Fibroblast of lung (primary cell): ENCODE data around the gene SAMD13. TPM values are rescaled to one million over a fixed set of nuclear protein-coding genes. Genes with fewer than 3 reads are reported as not detected.

ENCODE experiments used
- DNase-seq, 2 donors: peaks; one replicate each; pipeline versions ENCODE4 v3.0.0 to v3.0.0-alpha.2; 2010; ENCODE audit warnings: low read depth in 2 of 2
- H2AFZ ChIP-seq: 2 replicates; pipeline ENCODE4 v1.5.1; 2012; ENCODE audit warnings: low read length, control low read depth, inconsistent platforms
- H3K27ac ChIP-seq: 2 replicates; pipeline ENCODE4 v1.5.1; 2011; ENCODE audit warnings: low read length, control low read depth; ENCODE audit not compliant: insufficient read depth
- H3K27me3 ChIP-seq: 2 replicates; pipeline ENCODE4 v1.5.1; 2011; ENCODE audit warnings: mild to moderate bottlenecking, low read length; ENCODE audit not compliant: control insufficient read depth, insufficient read depth
- H3K36me3 ChIP-seq: 2 replicates; pipeline ENCODE4 v1.5.1; 2011; ENCODE audit warnings: low read length; ENCODE audit not compliant: control insufficient read depth, insufficient read depth
- H3K4me1 ChIP-seq: 2 replicates; pipeline ENCODE4 v1.5.1; 2011; ENCODE audit warnings: low read length; ENCODE audit not compliant: control insufficient read depth, insufficient read depth; ENCODE audit errors: extremely low read depth
- H3K4me2 ChIP-seq: 2 replicates; pipeline ENCODE4 v1.5.1; 2011; ENCODE audit warnings: low read length, control low read depth; ENCODE audit not compliant: insufficient read depth; ENCODE audit errors: extremely low read depth
- H3K4me3 ChIP-seq, 4 experiments: fragments of 200-600 bp in 1 of 4; sonication (generic) in 1 of 4; replicated peaks in 1 of 4; 2 replicates each; pipeline ENCODE4 v1.5.1; 2011 to 2016; ENCODE audit warnings: low read length in 4 of 4, low read depth in 3 of 4, mild to moderate bottlenecking in 3 of 4, control low read depth in 2 of 4, inconsistent platforms in 1 of 4, mixed read lengths in 1 of 4; ENCODE audit not compliant: insufficient read depth in 1 of 4; ENCODE audit errors: control extremely low read depth in 1 of 4
- H3K79me2 ChIP-seq: 2 replicates; pipeline ENCODE4 v1.5.1; 2012; ENCODE audit warnings: mild to moderate bottlenecking, low read length, inconsistent platforms; ENCODE audit not compliant: control insufficient read depth, insufficient read depth
- H3K9ac ChIP-seq: 2 replicates; pipeline ENCODE4 v1.5.1; 2011; ENCODE audit warnings: mild to moderate bottlenecking, low read length, control low read depth; ENCODE audit not compliant: insufficient read depth
- H3K9me3 ChIP-seq: 2 replicates; pipeline ENCODE4 v1.5.1; 2012; ENCODE audit warnings: low read depth, low read length; ENCODE audit not compliant: control insufficient read depth, insufficient read depth
- H4K20me1 ChIP-seq: 2 replicates; pipeline ENCODE4 v1.5.1; 2011; ENCODE audit warnings: low read length; ENCODE audit not compliant: control insufficient read depth, insufficient read depth; ENCODE audit errors: extremely low read depth
- CTCF ChIP-seq, 2 donors: IDR thresholded peaks in 1 of 2; conservative IDR thresholded peaks in 1 of 2; 1 replicate in 1 of 2; 2 replicates in 1 of 2; pipeline ENCODE4 v1.5.1; 2011 to 2012; ENCODE audit warnings: low read length in 2 of 2, control low read depth in 1 of 2, inconsistent platforms in 1 of 2, low read depth in 1 of 2, mild to moderate bottlenecking in 1 of 2
- EZH2 ChIP-seq: IDR thresholded peaks from 2 replicates; pipeline ENCODE4 v1.5.1; 2012; ENCODE audit warnings: low read length, control low read depth, mild to moderate bottlenecking; ENCODE audit errors: missing control alignments
- polyA plus RNA-seq, 2 donors: library from polyadenylated mRNA; depleted of rRNA in 1 of 2; stranded (reverse) in 1 of 2; unstranded in 1 of 2; fragments of >200 nt; gene quantifications; 2 replicates each; pipeline ENCODE4 v1.2.1, GENCODE V29; 2011 to 2012; ENCODE audit warnings: missing spikeins in 1 of 2
- total RNA-seq: library from RNA; depleted of rRNA; stranded (reverse); fragments of >200 nt; gene quantifications from 2 replicates; pipeline ENCODE4 v1.2.1, GENCODE V29; 2014

SAMD13 gene
- total and polyA plus RNA-seq, 2 donors (not counting 1 experiment from before 2014, with no cell fraction given) = 0.44 to 2.5 TPM

- TF ChIP-seq EZH2 (no peak), CTCF (conservative IDR thresholded peaks at IDR 0.05 in 1 of 2, IDR thresholded peaks at IDR 0.05 in 1 of 2; ENCODE audit: low read depth in 1 of 2, low read length in 2 of 2) (no peak)
- H3K27ac ChIP-seq = no peak overlapping the region
- DNase-seq = no peak
- H2AFZ ChIP-seq = no peak overlapping the region
- no peaks in the 10 kb centered on the region for H3K27me3 ChIP-seq
- H3K36me3 ChIP-seq = no peaks in the 10 kb centered on the region
- no peaks in the 10 kb centered on the region for H3K9me3 ChIP-seq
- no peak overlapping the region for H3K9ac ChIP-seq
- H3K79me2 ChIP-seq = no peaks in the 10 kb centered on the region
- no peak overlapping the region for H3K4me3 ChIP-seq
- no peak overlapping the region for H3K4me2 ChIP-seq
- H3K4me1 ChIP-seq = peaks cover 22% of the 10 kb centered on the region
- no peaks in the 10 kb centered on the region for H4K20me1 ChIP-seq
Measured at GRCh38 chr1:84368441-84368840, 66.9 kb downstream of the SAMD13 start.

GRCh38 chr1:84370266-84370665 lies 68.8 kb downstream of the SAMD13 start:
- H3K9ac ChIP-seq = no peak overlapping the region
- DNase-seq = no peak
- H4K20me1 ChIP-seq = no peaks in the 10 kb centered on the region
- H3K4me2 ChIP-seq = no peak overlapping the region
- no peak overlapping the region for H2AFZ ChIP-seq
- no peaks in the 10 kb centered on the region for H3K27me3 ChIP-seq
- no peaks in the 10 kb centered on the region for H3K79me2 ChIP-seq
- no peak overlapping the region for H3K27ac ChIP-seq
- H3K36me3 ChIP-seq = no peaks in the 10 kb centered on the region
- TF ChIP-seq EZH2 (no peak), CTCF (conservative IDR thresholded peaks at IDR 0.05 in 1 of 2, IDR thresholded peaks at IDR 0.05 in 1 of 2; ENCODE audit: low read depth in 1 of 2, low read length in 2 of 2) (no peak)
- H3K4me3 ChIP-seq = no peak overlapping the region
- H3K9me3 ChIP-seq = no peaks in the 10 kb centered on the region
- H3K4me1 ChIP-seq = peaks cover 20% of the 10 kb centered on the region

- Histone ChIP-seq H3K27ac (no peak overlapping the region), H3K4me3 (no peak overlapping the region), H3K4me1 (peaks cover 17% of the 10 kb centered on the region), H3K4me2 (no peak overlapping the region), H3K27me3 (no peaks in the 10 kb centered on the region), H3K79me2 (no peaks in the 10 kb centered on the region), H2AFZ (no peak overlapping the region), H4K20me1 (no peaks in the 10 kb centered on the region), H3K36me3 (no peaks in the 10 kb centered on the region), H3K9me3 (no peaks in the 10 kb centered on the region), H3K9ac (no peak overlapping the region)
- TF ChIP-seq EZH2 (no peak), CTCF (conservative IDR thresholded peaks at IDR 0.05 in 1 of 2, IDR thresholded peaks at IDR 0.05 in 1 of 2; ENCODE audit: low read depth in 1 of 2, low read length in 2 of 2) (no peak)
- DNase-seq = peak; percentile 86
Measured at GRCh38 chr1:84370831-84371394, 69.4 kb downstream of the SAMD13 start.
